GM15510 (cell line): Measurements from ENCODE around the gene CGNL1.

ENCODE experiments used
- POLR2A ChIP-seq: IDR thresholded peaks from 3 replicates; pipeline ENCODE4 v1.6.1; 2011; ENCODE audit warnings: borderline replicate concordance; ENCODE audit not compliant: insufficient read length; ENCODE audit errors: extremely low read depth

The CGNL1 gene

GRCh38 chr15:57566834-57567233, 190.5 kb downstream of the CGNL1 start:
- no peak for TF ChIP-seq POLR2A

- TF ChIP-seq POLR2A: no peak
These were observed 191.6 kb downstream of the CGNL1 start for GRCh38 chr15:57567891-57568290.

- TF ChIP-seq POLR2A: no peak
These were observed 192.0 kb downstream of the CGNL1 start for GRCh38 chr15:57568299-57568698.

- no peak for TF ChIP-seq POLR2A
These were observed 194.0 kb downstream of the CGNL1 start for GRCh38 chr15:57570340-57570739.

- TF ChIP-seq POLR2A: no peak
These were observed 194.7 kb downstream of the CGNL1 start for GRCh38 chr15:57570994-57571393.

GRCh38 chr15:57571725-57572124, 195.4 kb downstream of the CGNL1 start:
- TF ChIP-seq POLR2A: no peak

- TF ChIP-seq POLR2A: no peak
These were observed 196.2 kb downstream of the CGNL1 start for GRCh38 chr15:57572468-57572867.

- no peak for TF ChIP-seq POLR2A
These were observed 196.8 kb downstream of the CGNL1 start for GRCh38 chr15:57573151-57573550.

GRCh38 chr15:57575363-57575762, 199.1 kb downstream of the CGNL1 start:
- no peak for TF ChIP-seq POLR2A

GRCh38 chr15:57578288-57578900, 202.1 kb downstream of the CGNL1 start:
- TF ChIP-seq POLR2A: no peak

- TF ChIP-seq POLR2A: no peak
These were observed 204.1 kb downstream of the CGNL1 start for GRCh38 chr15:57580428-57580827.

GRCh38 chr15:57580866-57581265, 204.6 kb downstream of the CGNL1 start:
- no peak for TF ChIP-seq POLR2A

- no peak for TF ChIP-seq POLR2A
These were observed 205.8 kb downstream of the CGNL1 start for GRCh38 chr15:57582090-57582489.

GRCh38 chr15:57583282-57583681, 207.0 kb downstream of the CGNL1 start:
- TF ChIP-seq POLR2A: no peak

- TF ChIP-seq POLR2A: no peak
These were observed 207.4 kb downstream of the CGNL1 start for GRCh38 chr15:57583720-57584119.

- no peak for TF ChIP-seq POLR2A
These were observed 210.5 kb downstream of the CGNL1 start for GRCh38 chr15:57586661-57587424.
